GM18505 (cell line): Measurements from ENCODE around the gene MYO10.

Experiments
- ATAC-seq: cut with Tn5 transposase; IDR thresholded peaks from one replicate; pipeline ENCODE4 v1.9.1; 2021; ENCODE audit not compliant: unreplicated experiment
- POLR2A ChIP-seq: IDR thresholded peaks from 4 replicates; pipeline ENCODE4 v1.6.1; 2011; ENCODE audit warnings: borderline replicate concordance; ENCODE audit not compliant: insufficient read depth, insufficient read length; ENCODE audit errors: extremely low read depth

MYO10 gene

DNA sequence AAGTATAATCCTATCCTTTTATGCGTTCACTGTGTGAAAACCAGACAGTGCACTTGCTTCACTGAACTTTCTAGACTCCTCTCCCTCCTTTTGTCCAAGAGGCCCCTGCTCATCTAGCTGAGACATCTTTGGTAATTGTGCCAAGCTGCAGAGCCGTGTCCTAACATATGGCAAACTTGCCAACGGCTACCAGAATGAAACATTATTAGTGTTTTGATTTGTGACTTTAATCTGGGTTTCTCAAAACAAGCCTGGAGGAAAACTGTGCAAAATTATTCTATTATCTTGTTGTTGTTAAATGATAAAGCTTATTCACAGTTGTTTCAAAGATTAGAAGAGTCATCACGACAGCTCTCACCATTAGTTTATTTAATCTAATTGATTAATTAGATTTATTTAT is 240.3 kb downstream of the MYO10 start:
- TF ChIP-seq POLR2A: no peak
- no peak for ATAC-seq

DNA sequence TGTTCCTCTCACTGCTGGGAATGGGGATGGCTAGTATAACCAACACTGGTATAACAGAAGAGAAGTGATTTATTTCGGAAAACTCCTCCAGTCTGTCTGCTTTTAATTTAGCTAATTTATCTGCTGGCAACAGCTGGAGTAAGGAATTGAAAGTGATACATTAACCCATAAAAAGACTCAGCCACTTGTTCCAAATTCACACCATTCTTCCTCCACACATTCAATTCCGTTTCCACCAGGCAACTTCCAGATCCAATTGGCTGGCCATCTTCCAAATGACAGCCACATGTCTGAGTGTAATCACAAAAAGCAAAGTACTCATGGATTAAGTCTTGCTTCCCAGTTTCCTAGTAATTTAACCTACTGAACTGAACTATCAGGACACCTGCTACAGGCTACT is 242.2 kb downstream of the MYO10 start:
- no peak for ATAC-seq
- TF ChIP-seq POLR2A: no peak

DNA sequence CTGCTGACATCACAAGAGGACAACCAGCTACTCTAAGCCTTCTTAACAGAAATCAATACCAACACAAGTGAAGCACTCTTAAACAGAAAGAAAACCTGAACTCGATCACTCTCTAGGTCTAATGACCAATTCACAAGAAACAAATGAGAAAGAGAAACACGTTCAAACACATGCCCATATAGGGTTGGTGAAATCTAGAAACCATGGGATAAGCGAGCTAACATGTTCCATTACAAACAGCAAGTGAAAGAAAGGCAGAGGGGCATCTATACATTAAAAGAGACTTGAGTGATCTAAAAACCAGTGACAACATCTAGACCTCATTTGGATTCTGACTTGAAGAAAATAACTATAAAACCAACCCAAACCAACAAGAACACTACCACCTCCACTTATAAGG is 244.4 kb downstream of the MYO10 start:
- no peak for ATAC-seq
- TF ChIP-seq POLR2A: no peak

DNA sequence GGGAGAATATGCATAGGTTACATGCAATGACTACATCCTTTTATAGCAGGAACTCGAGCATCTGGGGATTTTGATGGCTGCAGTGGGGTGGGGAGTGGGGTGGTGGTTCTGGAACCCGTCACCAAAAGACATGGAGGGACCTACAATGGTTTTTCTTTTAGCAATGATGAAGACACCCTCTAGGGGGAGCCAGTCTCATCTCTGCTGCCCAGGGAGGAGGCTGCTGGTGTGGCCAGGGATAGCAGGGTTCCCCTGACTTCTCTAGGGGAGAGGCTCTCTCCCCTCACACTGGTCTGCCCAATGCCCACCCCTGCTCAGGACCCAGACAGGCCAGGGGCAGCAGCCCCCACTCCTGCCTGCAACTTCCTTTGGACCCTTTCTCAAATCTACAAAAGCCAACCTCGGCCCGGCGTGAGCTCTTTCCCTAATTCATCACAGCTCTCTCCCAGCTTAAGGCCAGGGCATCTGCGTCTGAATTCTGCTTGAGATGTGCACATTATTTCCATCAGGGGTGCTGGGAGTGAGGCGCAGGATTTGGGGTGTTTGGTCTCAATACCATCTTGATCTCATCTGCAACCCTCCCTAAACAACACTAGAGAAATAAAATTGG is 245.7 kb downstream of the MYO10 start:
- ATAC-seq: peak; percentile 89
- TF ChIP-seq POLR2A: no peak

DNA sequence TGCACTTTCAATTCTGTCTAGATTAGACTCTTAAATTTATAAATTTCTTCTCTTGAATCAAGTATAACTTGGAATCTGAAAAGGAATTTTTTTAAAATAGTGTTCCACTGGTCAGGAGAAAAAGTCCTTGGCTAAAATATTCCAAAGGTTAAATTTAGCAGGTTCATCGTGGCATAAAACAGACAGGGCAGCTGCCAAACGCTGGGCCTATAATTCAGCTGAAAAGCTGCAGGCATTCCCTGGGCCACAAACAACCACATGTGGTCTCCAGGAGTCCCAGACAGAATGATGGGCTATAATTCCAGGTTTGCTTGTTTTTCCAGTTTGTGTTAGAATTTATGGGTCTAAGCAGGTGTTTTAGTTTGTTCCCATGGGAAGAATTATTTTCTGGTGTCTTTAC is 248.2 kb downstream of the MYO10 start:
- no peak for ATAC-seq
- no peak for TF ChIP-seq POLR2A

DNA sequence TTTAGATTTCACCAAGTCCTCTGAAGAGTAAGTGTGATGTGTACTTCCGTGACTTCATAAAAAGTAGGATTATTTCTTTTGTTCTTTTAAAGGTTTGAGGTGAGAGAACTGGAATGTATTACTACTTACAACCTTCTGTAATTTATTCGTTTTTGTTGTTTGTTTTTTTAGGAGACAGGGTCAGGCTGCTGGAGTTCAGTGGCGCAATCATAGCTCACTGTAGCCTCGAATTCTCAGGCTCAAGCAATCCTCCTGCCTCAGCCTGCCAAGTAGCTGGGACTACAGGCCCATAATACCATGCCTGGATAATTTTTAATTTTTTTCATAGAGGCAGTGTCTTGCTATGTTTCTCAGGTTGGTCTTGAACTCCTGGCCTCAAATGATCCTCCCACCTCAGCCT is 251.0 kb downstream of the MYO10 start:
- no peak for ATAC-seq
- TF ChIP-seq POLR2A: no peak

DNA sequence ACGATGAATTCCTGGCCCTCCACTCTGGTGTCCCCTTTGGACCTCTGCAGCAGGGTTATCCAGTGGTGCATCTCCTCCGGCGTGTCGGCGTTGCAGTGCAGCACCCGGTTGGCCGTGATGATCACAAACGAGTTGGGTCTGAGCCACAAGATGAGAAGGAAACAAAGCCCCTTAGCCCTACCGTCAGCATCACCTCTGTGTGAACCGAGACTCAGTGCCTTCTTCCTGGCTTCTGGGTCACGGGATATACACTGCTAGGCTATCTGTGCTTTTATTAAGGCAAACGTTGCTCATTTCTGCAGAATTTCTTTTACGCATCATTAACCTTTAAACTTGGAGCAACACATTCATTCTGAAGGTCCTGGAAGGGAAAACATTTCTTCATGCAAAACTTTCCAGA is 254.2 kb downstream of the MYO10 start:
- TF ChIP-seq POLR2A: no peak
- ATAC-seq: no peak

DNA sequence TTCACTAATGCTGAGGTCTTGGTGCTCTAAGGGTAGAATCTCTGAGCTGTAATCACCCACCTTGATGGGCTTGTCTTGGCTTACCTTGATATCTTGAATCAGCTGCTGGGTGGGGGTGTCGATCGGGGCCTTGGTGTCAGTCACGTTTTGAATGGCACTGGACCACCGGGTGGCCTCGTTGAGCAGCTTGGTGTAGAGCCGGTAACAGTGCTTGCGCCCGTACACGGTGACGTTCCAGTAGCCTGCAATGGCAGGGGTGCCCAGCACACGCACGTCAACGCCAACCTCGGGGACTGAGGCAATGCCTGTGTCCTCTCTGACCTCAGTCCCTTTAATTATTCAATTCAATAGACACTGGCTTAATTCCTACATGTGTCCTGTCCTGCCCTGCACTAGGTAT is 256.2 kb downstream of the MYO10 start:
- no peak for TF ChIP-seq POLR2A
- no peak for ATAC-seq

DNA sequence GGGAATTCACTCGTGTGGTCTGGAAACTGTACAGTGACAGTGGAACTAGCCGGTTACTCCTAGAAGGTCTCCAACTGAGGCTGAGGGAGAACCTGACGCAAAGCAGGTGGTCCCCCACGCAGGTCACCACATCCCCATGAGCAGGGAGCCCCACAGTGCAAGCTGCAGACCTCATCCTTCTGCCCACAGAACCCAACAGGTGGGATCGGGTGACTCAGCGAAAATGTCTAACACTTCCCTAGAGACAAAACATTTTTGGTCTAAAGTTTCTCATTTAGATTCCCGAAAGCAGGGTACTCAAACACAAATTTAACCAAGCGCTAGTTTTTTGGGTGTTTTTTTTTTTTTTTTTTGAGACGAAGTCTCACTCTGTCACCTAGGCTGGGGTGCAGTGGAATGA is 256.9 kb downstream of the MYO10 start:
- no peak for TF ChIP-seq POLR2A
- no peak for ATAC-seq

DNA sequence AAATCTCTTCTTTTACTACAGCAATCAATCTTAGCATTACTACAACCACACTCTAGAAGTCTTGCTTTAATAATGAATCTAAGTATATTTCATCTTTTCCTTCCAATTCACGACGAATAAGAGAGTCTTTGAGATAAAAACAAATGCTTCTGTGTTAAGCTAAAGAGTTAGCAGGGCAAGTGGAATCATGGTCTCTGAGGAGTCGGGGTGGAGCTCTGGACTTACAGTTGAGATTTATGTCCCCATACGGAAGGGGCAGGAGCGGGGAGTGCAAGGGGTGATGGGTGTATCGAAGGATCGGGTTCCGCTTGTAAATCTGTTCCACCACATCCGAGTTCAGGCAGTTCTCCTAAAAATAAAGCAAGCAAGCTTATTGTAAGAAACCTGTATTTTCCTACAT is 260.3 kb downstream of the MYO10 start:
- ATAC-seq: no peak
- TF ChIP-seq POLR2A: no peak

DNA sequence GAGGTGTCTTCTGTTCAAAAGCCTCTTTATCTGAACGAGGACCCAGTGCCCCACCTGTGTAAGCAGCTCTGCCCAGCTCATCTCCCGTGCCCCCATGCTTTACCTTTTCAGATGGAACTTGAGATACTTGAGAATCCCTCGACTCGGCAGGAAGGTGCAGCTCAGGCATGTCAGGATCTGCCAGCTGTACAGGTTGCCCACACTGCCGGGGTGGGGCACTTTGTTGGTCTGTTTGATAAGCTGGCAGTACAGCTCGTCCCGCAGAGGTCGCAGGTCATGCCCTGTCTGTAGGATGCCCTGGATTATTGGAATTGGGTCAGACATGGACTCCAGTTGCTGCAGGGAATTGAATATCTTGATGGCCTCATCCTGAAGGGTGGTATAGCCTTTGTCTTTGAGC is 261.3 kb downstream of the MYO10 start:
- TF ChIP-seq POLR2A: no peak
- no peak for ATAC-seq

DNA sequence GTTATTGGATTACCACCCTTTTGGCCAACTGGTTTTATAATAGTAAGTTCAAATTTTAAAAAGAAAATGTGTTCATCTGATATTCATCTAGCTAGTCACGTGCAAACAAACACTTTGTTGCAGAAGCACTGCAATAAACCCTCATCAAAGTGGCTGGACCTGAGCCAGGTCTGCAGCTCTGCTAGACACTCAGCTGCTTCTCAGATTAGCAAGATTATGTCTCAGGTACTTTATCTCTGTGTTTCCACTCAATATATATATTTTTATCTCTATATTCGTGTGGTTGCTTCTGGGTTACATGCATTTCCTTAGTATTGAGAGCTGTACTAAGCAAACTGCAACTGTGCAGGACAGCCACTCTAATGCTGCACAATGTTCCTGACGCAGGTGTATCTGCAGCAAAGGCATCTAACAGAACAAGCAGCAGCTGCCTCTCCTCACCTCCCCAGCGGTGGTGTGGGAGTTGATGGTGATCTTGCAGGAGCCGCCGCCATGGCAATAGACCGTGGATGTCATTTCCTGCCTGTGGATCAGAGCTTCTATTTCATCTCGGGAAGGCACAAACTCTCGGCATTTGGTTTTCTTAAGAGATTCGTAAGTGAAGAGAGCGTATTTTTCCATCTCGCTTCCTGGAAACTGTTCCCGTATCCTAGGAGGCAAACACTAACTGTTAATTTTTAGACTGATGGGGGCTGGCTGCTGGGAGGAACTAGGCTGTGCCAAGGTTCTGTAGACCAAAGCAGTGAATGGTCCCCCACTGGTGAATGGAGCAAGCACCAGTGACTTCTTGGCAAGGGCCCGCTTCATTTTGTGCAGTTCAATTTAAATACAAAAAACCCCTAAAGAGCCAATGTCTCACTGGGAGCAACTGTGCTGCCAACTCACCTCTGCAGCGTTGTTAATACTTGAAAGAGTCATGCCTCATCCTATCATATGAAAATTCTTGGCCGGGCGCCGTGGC is 262.6 kb downstream of the MYO10 start:
- ATAC-seq: no peak
- no peak for TF ChIP-seq POLR2A

DNA sequence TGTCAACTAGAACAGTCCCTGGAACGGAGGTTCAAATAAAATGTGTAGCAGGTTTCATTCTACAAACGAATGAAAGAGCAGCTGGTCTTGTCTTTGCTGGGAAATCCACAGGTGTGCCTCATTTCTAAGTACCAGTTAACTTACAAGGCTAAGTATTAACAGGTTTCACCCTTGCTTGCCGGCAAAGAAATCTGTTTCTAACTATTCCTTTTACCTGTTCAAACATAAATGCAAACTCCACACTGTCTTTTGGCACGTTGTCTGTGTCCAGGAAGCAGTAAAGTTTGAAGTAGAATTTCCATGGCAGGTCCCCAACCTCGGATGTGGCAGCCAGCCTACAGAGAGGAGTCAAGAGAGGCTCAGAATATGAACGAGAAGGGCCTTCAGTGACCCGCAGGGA is 264.9 kb downstream of the MYO10 start:
- TF ChIP-seq POLR2A: no peak
- no peak for ATAC-seq

DNA sequence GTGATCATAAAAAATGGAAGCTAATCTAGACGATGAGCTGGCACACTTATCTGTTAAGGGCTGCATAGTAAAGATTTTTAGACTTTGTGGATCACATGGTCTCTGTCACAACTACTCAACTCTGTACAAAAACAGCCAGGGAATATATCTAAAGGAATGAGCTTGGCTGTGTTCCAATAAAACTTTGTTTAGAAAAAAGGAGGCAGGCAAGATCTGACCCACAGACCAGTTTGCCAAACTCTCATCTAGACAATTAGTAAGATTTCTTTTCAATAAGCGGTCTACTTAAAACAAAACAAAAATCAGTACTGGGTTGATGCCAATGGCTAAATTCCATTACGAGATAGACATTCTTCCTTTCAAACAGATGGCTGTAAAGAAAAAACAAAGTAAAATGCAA is 266.3 kb downstream of the MYO10 start:
- ATAC-seq: no peak
- TF ChIP-seq POLR2A: no peak
